Upper lobe of left lung (tissue), 4 donors: Measurements from ENCODE around the gene PRXL2B.

Experiments
- EP300 ChIP-seq, 4 donors: sonication (generic); formaldehyde crosslinking; IDR thresholded peaks; one replicate each; pipeline ENCODE4 v1.5.1; 2017; ENCODE audit warnings: antibody characterized with exemption in 4 of 4, control low read depth in 2 of 4
- POLR2A ChIP-seq, 4 donors: fragments of 450-650 bp; IDR thresholded peaks; one replicate each; pipeline ENCODE4 v1.5.1; 2016 to 2017; ENCODE audit warnings: antibody characterized with exemption in 4 of 4, mild to moderate bottlenecking in 2 of 4
- POLR2AphosphoS5 ChIP-seq, 2 donors: sonication (generic); formaldehyde crosslinking; IDR thresholded peaks; one replicate each; pipeline ENCODE4 v1.5.1; 2017; ENCODE audit warnings: antibody characterized with exemption in 2 of 2
- TF ChIP-seq, protein P1 (sequence below), 6 experiments: fragments of 450-650 bp in 4 of 6; fragments of 200-600 bp in 2 of 6; sonication (generic) in 2 of 6; IDR thresholded peaks; one replicate each; pipeline ENCODE4 v1.5.1; 2016 to 2019; ENCODE audit warnings: antibody characterized with exemption in 6 of 6

DNA sequence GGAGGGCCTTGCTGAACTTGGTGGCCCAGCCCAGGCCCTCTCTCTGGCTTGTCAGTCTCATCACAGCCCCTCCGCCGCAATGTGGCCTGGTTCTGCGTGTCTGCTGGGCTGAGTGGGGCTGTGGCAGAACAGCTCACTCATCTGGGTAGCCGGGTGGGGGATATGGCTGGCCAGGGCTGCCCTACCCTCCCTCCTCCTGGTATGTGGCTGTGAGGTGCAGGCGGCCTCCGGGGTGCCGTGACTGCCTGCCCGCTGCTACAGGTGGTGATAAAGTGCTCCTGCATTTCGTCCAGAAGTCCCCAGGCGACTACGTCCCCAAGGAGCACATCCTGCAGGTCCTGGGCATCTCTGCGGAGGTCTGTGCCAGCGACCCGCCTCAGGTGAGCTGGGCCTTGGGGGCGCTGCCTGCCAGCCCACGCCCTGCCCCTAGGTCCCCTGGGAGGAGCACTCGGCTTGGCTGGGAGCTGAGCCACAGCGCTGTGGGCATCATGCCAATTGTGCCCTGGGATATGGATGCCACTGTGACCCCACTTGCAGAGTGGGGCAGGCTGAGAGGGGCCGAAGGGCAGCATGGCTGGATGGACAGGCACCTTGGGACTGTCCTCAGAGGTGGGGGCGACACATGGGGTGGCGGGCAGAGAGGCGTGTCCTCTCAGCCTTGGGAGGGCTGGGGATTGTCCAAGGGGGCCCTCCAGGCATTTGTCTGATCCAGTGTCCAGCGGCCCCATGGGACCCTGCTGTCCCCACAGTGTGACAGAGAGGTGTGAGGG lies 2.3 kb downstream of the PRXL2B start:
- TF ChIP-seq, protein P1, sequence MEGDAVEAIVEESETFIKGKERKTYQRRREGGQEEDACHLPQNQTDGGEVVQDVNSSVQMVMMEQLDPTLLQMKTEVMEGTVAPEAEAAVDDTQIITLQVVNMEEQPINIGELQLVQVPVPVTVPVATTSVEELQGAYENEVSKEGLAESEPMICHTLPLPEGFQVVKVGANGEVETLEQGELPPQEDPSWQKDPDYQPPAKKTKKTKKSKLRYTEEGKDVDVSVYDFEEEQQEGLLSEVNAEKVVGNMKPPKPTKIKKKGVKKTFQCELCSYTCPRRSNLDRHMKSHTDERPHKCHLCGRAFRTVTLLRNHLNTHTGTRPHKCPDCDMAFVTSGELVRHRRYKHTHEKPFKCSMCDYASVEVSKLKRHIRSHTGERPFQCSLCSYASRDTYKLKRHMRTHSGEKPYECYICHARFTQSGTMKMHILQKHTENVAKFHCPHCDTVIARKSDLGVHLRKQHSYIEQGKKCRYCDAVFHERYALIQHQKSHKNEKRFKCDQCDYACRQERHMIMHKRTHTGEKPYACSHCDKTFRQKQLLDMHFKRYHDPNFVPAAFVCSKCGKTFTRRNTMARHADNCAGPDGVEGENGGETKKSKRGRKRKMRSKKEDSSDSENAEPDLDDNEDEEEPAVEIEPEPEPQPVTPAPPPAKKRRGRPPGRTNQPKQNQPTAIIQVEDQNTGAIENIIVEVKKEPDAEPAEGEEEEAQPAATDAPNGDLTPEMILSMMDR (IDR thresholded peaks at IDR 0.05), result no peak
- no peak for TF ChIP-seq POLR2A (IDR thresholded peaks at IDR 0.05)
- no peak for TF ChIP-seq POLR2AphosphoS5 (IDR thresholded peaks at IDR 0.05)
- no peak for TF ChIP-seq EP300 (IDR thresholded peaks at IDR 0.05)
